GM04504 (cell line): ENCODE data around the gene PLPPR2.
"Not testable (repeated sequence)": the region's sequence is repeated elsewhere in the genome, so short reads cannot be mapped to it uniquely, and the experiment has no call there.

Experiments used
- DNase-seq: peaks from one replicate; pipeline ENCODE4 v3.0.0-alpha.2; 2012; ENCODE audit warnings: low read depth

Gene PLPPR2

GRCh38 chr19:11355160-11356073 lies at the start of gene PLPPR2:
Gene PLPPR2, plus strand, starts transcription at chr19:11355432. Its CDS starts 2,242 bp downstream, at chr19:11357674.
- peak; percentile 72 for DNase-seq

GRCh38 chr19:11306337-11306736 lies 48.9 kb upstream of the PLPPR2 start:
- no peak for DNase-seq

GRCh38 chr19:11320278-11320995 lies 34.8 kb upstream of the PLPPR2 start:
- DNase-seq = not testable (repeated sequence)

DNA sequence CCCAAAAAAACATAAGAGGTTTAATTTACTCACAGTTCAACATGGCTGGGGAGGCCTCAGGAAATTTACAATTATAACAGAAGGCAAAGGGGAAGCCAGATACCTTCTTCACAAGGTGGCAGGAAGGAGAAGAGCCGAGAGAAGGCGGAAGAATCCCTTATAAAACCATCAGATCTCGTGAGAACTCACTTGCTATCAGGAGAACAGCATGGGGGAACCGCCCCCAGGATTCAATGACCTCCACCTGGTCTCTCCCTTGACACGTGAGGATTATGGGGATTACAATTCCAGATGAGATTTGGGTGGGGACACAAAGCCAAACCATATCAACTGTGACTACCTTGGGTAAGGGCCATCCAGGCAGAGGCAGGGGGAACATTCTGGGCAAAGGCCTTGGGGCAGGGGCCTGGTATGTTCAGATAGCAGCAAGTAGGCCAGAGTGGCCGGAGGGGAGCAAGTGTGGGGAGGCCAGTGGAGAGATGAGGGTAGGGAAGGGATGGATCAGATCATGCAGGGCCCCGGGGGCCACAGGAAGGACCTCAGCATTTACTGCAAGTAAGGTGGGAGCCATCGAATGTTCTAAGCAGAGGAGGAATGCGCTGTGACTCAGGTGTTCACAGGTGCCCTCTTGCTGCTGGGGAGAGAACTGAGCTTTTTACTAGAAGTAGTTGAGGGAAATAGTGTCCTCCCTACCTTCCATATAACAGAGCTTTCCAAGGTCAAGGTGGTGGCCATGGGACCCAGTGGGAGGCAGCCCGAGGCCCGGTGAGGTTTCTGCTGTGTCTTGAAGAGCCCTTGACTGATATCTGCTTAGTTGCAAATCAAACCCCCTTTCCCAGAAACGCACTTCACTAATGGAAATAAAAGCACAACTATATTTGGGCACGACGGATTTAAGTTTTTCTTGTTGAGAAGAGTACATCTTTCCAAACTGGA lies 33.8 kb upstream of the PLPPR2 start:
- DNase-seq = no peak

DNA sequence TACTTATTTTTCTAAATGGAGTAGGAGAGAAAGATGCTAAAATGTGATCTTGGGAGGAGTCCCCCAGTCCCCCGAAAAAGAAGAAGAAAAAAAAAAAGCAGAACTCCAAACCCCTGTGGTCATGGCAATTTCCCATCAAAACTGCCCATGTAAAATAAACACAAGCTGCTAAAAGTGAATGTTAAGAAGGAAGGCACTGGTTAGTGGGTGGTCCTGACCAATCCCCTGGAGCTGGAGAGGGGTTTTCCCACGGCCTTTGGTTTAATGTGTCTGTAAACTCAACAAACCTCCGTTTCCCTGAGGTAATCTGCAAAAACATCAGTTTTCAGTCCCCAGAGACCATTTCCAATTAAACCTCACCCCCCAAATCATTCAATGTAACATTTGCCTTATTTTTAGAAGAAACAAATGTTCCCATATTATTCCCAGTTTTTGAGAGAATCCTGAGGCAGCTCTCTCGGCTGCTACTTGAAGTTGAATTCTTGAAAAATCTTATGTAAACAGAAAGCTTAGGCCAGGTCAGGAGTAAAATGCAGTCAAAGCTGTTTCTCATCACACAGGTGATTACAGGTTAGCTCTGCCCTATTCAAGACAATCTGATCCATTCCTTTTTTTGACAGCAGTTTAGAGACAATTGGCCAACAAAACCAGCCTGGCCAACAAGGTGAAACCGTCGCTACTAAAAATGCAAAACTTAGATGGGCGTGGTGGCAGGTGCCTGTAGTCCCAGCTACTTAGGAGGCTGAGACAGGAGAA lies 32.8 kb upstream of the PLPPR2 start:
- no peak for DNase-seq

- DNase-seq = no peak
Observed at GRCh38 chr19:11323601-11324078, 31.6 kb upstream of the PLPPR2 start.

DNA sequence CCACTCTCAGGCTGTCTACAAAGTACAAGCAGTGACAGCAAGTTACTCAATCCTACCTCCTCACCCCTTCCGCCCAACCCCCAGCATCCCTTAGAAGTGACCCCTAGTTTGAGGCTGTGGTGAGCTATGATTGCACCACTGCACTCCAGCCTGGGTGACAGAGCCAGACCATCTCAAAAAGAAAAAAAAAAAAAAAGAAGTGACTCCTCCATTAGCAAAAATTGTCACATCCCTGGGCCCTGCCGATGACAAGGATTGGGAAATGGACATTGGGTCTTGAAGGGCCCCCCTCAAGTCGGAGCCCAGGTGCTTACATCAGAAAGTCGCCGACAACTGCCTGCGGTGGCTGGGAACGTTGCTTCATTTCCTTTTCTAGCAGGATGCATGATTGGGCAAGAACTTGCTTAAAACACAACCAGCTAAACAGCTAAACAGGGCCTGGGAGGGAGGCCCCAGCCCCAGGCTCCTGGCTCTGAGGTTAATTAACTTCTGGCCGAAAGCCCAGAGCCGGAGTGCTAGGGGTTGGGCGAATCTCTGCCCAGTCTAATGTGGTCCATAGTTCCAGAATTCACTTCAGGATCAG lies 31.1 kb upstream of the PLPPR2 start:
- DNase-seq = peak; percentile 95

GRCh38 chr19:11324748-11325389 lies 30.4 kb upstream of the PLPPR2 start:
- DNase-seq = no peak

DNA sequence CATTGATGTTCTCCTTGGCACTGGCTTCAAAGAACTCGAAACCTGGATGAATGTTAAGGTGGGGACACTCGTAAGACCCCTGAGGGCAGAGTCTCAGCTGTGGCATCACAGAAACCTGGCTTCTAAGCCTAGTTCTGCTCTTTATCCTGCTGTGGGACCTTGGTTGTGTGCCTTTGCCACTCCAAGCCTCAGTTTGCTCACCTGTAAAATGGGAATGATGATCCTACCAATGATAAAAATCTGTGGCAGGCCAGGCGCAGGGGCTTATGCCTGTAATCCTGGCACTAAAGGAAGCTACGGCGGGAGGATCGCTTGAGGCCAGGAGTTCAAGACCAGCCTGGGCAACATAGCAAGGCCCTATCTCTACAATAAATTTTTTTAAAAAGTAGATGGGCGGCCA lies 29.7 kb upstream of the PLPPR2 start:
- no peak for DNase-seq

- DNase-seq = no peak
Observed at GRCh38 chr19:11330127-11330526, 25.1 kb upstream of the PLPPR2 start.

DNA sequence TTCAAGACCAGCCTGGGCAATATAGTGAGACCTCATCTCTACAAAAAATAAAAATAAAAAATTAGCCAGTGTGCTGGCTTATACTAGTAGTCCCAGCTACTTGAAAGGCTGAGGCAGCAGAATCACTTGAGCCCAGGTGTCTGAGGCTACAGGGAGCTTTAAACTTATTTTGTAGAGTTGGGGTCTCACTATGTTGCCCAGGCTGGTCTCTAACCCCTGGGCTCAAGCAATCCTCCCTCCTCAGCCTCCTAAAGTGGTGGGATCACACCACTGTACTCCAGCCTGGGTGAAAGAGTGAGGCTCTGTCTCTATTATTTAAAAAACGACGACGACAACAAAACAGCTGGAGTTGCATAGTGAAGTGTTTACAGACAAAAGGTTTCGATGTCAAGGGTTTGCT lies 23.7 kb upstream of the PLPPR2 start:
- DNase-seq = no peak

GRCh38 chr19:11332822-11333221 lies 22.4 kb upstream of the PLPPR2 start:
- DNase-seq = no peak

- DNase-seq = not testable (repeated sequence)
Observed at GRCh38 chr19:11333838-11334237, 21.4 kb upstream of the PLPPR2 start.

DNA sequence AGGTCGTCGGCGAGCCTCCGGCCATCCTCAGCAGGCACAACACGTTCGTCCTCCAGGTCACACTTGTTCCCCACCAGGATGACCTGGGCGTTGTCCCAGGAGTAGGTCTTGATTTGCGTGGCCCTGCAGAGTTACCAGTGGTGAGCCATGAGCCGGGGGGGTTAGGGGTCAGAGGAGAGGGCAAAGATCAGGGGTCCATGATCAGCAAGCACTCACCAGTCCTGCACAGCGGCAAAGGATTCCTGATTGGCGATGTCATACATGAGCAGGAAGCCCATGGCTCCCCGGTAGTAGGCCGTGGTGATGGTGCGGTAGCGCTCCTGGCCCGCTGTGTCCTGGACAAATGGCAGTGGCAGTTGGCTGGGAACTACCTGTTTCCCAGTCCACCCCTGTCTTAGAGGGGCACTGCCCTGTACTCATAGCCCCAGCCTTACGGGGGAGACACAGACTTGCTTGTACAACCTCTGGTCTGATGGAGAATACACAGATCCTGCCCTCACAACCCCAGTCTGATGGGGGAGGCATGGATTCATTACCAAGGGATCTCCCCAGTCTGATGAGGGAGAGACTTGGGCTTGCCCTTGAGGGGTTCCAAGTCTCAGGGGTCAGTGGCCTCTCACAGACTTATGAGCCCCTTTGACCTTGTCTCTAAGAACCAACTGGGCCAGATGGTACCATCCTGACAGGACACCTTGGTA lies 19.6 kb upstream of the PLPPR2 start:
- no peak for DNase-seq

GRCh38 chr19:11337080-11337479 lies 18.2 kb upstream of the PLPPR2 start:
- DNase-seq = no peak

GRCh38 chr19:11338121-11338520 lies 17.1 kb upstream of the PLPPR2 start:
- DNase-seq = no peak

- no peak for DNase-seq
Observed at GRCh38 chr19:11338569-11339253, 16.5 kb upstream of the PLPPR2 start.

DNA sequence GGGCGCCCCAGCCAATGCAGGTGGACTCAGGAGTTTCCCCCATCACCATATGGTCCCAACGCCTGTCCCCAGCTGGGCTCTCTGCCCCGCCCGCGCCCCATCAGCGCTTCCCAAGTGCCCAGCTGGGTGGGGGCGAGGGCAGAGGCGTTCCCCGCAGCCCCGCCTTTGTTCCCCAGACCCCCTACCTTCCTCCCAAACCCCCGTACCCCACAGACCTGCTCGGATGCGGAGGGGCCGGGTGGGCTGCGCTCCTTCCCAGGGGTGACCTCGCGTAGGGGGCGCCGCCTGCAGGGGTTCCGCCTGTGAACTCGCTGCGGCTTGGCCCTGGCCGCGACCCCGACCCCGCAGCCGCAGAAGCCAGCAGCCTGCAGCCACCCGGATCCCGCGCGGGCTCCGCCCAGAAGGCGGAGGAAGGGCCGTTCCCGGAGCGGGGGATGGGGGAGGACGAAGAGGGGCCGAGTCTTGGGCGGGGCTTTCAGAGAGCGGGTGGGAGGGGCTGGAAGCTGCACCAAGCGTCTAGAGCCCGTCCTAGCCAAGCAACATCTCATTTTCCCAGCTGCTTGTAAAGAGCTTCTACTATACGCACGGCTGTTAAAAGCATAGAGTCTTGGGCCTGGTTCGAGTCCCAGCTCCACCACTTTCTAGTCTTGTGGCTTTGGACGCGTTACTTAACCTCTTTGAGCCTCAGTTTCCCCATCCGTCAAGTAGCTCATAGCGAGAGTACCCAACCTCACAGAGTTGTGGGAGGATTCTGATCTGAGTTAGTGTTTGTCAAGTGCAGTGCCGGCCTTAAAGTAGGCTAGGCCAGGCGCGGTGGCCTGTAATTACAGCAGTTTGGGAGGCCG lies 15.8 kb upstream of the PLPPR2 start, which contains the start of gene RAB3D:
TSS of gene RAB3D (minus strand) at position 404 of the 845 bp plus-strand sequence. CDS start 2,258 bp downstream, outside the sequence.
- DNase-seq = peak; percentile 60
